ENCODE results near the gene ITPRIPL1. TPM values are rescaled to one million over a fixed set of nuclear protein-coding genes. Genes with fewer than 3 reads are reported as not detected.

The ITPRIPL1 gene
- total and polyA plus RNA-seq, 2 of the 8 experiments (the other 6 are each of a cell fraction or from before 2014, with no cell fraction given) = 10.6 to 16.1 TPM

GRCh38 chr2:96336104-96336775, 11.1 kb downstream of the ITPRIPL1 start:
- H2BK120ac ChIP-seq (replicated peaks; ENCODE audit: low read depth, low read length) = no peak overlapping the region
- H2BK15ac ChIP-seq (ENCODE audit: low read length) = peak overlapping the region; percentile 1; the same call in 1 of the 2 replicates
- POLR2A ChIA-PET (ENCODE audit: partially characterized antibody) = interaction anchor here (0.6 to 5.2 kb wide), 15 partner anchors 9 to 344 kb away, joined by 3 to 26 read pairs (median 3); partner anchors contain the start of genes ANKRD36C, ITPRIPL1 and SNRNP200
- FAIRE-seq (no peak), DNase-seq (ENCODE audit: low read depth in 1 of 2, low spot score in 2 of 2) (no peak)
- no peak overlapping the region for H3K23ac ChIP-seq (ENCODE audit: insufficient read length)
- H2BK5ac ChIP-seq (ENCODE audit: low read depth, low read length) = 0 out of 2 replicates have a peak overlapping the region, but pooled peaks have one; percentile 8
- H3K79me2 ChIP-seq (ENCODE audit: control insufficient read depth in 1 of 2, insufficient read depth in 2 of 2, low read length in 2 of 2) = peaks cover 20 to 47% of the 10 kb centered on the region in 2 experiments
- TF ChIP-seq BACH1 (IDR thresholded peaks at IDR 0.05; ENCODE audit: low read length) (no peak), TAF1 (IDR thresholded peaks at IDR 0.05; ENCODE audit: low read depth, low read length) (peak; percentile 96), POLR2AphosphoS5 (IDR thresholded peaks at IDR 0.05; ENCODE audit: low read depth, low read length) (peak; percentile 34; the same call in 1 of the 2 replicates), TBP (IDR thresholded peaks at IDR 0.05; ENCODE audit: low read depth, low read length) (peak; percentile 86), POLR2A (IDR thresholded peaks at IDR 0.05; ENCODE audit: control extremely low read depth in 1 of 2, low read depth in 2 of 2, low read length in 2 of 2) (peak; percentile 73 to 82; a peak in 2 of 3 replicates), BRCA1 (IDR thresholded peaks at IDR 0.05; ENCODE audit: low read depth, low read length) (no peak)
- peaks cover 7% of the 10 kb centered on the region for H3K23me2 ChIP-seq (ENCODE audit: low read depth, low read length)
- H3K4me1 ChIP-seq (replicated peaks in 1 of 4; ENCODE audit: control insufficient read depth in 3 of 4, insufficient read depth in 4 of 4, low read length in 3 of 4) = peaks cover 2 to 5% (median 3%) of the 10 kb centered on the region in 4 experiments; a peak in 4 of 7 replicates
- H2BK20ac ChIP-seq (ENCODE audit: low read length) = no peak overlapping the region
- H3K79me1 ChIP-seq (ENCODE audit: low read depth, low read length) = peaks cover 9% of the 10 kb centered on the region; the same call in 1 of the 2 replicates
- H3K4ac ChIP-seq (replicated peaks; ENCODE audit: insufficient read length, low read depth, low read length) = peak overlapping the region; percentile 76
- H2AK5ac ChIP-seq (ENCODE audit: low read depth, low read length) = no peak overlapping the region
- no peak overlapping the region for H3K56ac ChIP-seq (replicated peaks; ENCODE audit: insufficient read length, low read depth, low read length)
- H3K36me3 ChIP-seq (ENCODE audit: control insufficient read depth in 2 of 4, insufficient read depth in 4 of 4, low read length in 3 of 4) = peaks cover 0 to 3% (median 0%) of the 10 kb centered on the region in 4 experiments; a peak in 1 of 8 replicates
- peak overlapping the region; percentile 65 to 79 (median 74) for H3K4me3 ChIP-seq (ENCODE audit: extremely low read depth in 1 of 4, insufficient read depth in 2 of 4, low read depth in 3 of 4, low read length in 4 of 4)
- peak overlapping the region; percentile 87 for H4K5ac ChIP-seq (ENCODE audit: insufficient read length, low read depth, low read length)
- CTCF ChIA-PET (ENCODE audit: partially characterized antibody) = interaction anchor here (0.7 to 1.7 kb wide), 3 partner anchors 9 to 31 kb away, joined by 3 to 8 read pairs (median 4); partner anchors contain the start of gene SNRNP200
- no peaks in the 10 kb centered on the region for H3K9me3 ChIP-seq (ENCODE audit: insufficient read depth in 2 of 2, low read depth in 1 of 2, low read length in 1 of 2)
- H4K20me1 ChIP-seq (replicated peaks in 1 of 2; ENCODE audit: control insufficient read depth in 1 of 2, insufficient read depth in 2 of 2, low read length in 2 of 2) = no peaks in the 10 kb centered on the region
- H4K91ac ChIP-seq (replicated peaks; ENCODE audit: insufficient read length, low read length) = peak overlapping the region; percentile 61
- peak overlapping the region; percentile 87 to 95 for H3K4me2 ChIP-seq (ENCODE audit: insufficient read depth in 1 of 2, low read depth in 2 of 2, low read length in 2 of 2)
- peak overlapping the region; percentile 54 for H3K27ac ChIP-seq (ENCODE audit: low read depth, low read length)
- H3K9ac ChIP-seq (replicated peaks in 1 of 4; ENCODE audit: extremely low read depth in 1 of 4, low read depth in 3 of 4, low read length in 3 of 4) = peak overlapping the region; percentile 28 to 74 (median 71)
- no peaks in the 10 kb centered on the region for H3K27me3 ChIP-seq (replicated peaks in 1 of 4; ENCODE audit: control insufficient read depth in 3 of 4, extremely low read depth in 1 of 4, insufficient read depth in 3 of 4, low read length in 3 of 4)
- no peak overlapping the region for H4K8ac ChIP-seq (ENCODE audit: extremely low read depth, insufficient read depth, low read length)
- no peak overlapping the region for H3K14ac ChIP-seq (ENCODE audit: insufficient read length)
- no peak overlapping the region for H2AFZ ChIP-seq (ENCODE audit: low read length)
- H2BK12ac ChIP-seq (ENCODE audit: low read depth, low read length) = peak overlapping the region; percentile 4; the same call in 1 of the 2 replicates
- 14% methylated on average over 15 of the region's 15 CpGs; no CpG with 5 or more reads in 1 of the 2 experiments for WGBS, 2 experiments (ENCODE audit: extremely low coverage in 1 of 2, insufficient coverage in 1 of 2, insufficient read length in 1 of 2, insufficient replicate concordance in 2 of 2, low coverage in 1 of 2, low lambda C conversion rate in 2 of 2, missing lambda C conversion rate in 1 of 2)
- H3K18ac ChIP-seq (ENCODE audit: extremely low read depth, low read length) = peak overlapping the region; percentile 25; the same call in 1 of the 2 replicates

All from H1 (cell line).